Stimulated activated CD4-positive, alpha-beta T cell treated with anti-CD3 and anti-CD28 coated beads, Interleukin-12 subunit alpha, Interleukin-12 subunit beta, amount 100 ng/mL, for 48 hours (primary cell): ENCODE data around the gene MTM1.

Experiments
- DNase-seq, 3 donors: peaks; one replicate each; pipeline ENCODE4 v3.0.0-alpha.2; 2020; ENCODE audit warnings: low read depth in 2 of 3, low spot score in 1 of 3

MTM1 gene

GRCh38 chrX:150548251-150548650 is 20.2 kb upstream of the MTM1 start:
- DNase-seq: no peak

- no peak for DNase-seq
Observed at GRCh38 chrX:150548684-150549083, 19.7 kb upstream of the MTM1 start.

- no peak for DNase-seq
Observed at GRCh38 chrX:150551963-150552362, 16.5 kb upstream of the MTM1 start.

- no peak for DNase-seq
Observed at GRCh38 chrX:150558424-150558823, 10.0 kb upstream of the MTM1 start.

- DNase-seq: no peak
Observed at GRCh38 chrX:150564838-150565237, 3.6 kb upstream of the MTM1 start.

- no peak for DNase-seq
Observed at GRCh38 chrX:150565551-150565950, 2.9 kb upstream of the MTM1 start.

GRCh38 chrX:150566734-150567182 is 1.7 kb upstream of the MTM1 start:
- no peak for DNase-seq

GRCh38 chrX:150567645-150568319 is 639 bp upstream of the MTM1 start:
- DNase-seq: no peak

- DNase-seq: no peak
Observed at GRCh38 chrX:150569155-150569477, 695 bp downstream of the MTM1 start.

- DNase-seq: no peak
Observed at GRCh38 chrX:150570512-150570911, 2.1 kb downstream of the MTM1 start.

- DNase-seq: no peak
Observed at GRCh38 chrX:150572206-150572605, 3.8 kb downstream of the MTM1 start.

GRCh38 chrX:150573106-150573505 is 4.7 kb downstream of the MTM1 start:
- no peak for DNase-seq

GRCh38 chrX:150573702-150574101 is 5.3 kb downstream of the MTM1 start:
- DNase-seq: no peak

GRCh38 chrX:150574559-150575418 is 6.4 kb downstream of the MTM1 start:
- no peak for DNase-seq

GRCh38 chrX:150575419-150575814 is 7.0 kb downstream of the MTM1 start:
- peak; percentile 42 to 64 (median 57) for DNase-seq

GRCh38 chrX:150577174-150577573 is 8.8 kb downstream of the MTM1 start:
- no peak for DNase-seq

GRCh38 chrX:150581093-150581775 is 12.8 kb downstream of the MTM1 start:
- no peak for DNase-seq

GRCh38 chrX:150582338-150582948 is 14.0 kb downstream of the MTM1 start:
- no peak for DNase-seq

- DNase-seq: peak in 1 of 3 donors; percentile 52
Observed at GRCh38 chrX:150587585-150588503, 19.4 kb downstream of the MTM1 start.

- DNase-seq: no peak
Observed at GRCh38 chrX:150594584-150594983, 26.2 kb downstream of the MTM1 start.

GRCh38 chrX:150599226-150599625 is 30.8 kb downstream of the MTM1 start:
- DNase-seq: no peak
